Measurements from ENCODE around the gene MPP2. TPM values are rescaled to one million over a fixed set of nuclear protein-coding genes. Genes with fewer than 3 reads are reported as not detected.
A peak's percentile ranks its signal among the peaks of the same experiment; 100 is the strongest.

The MPP2 gene, protein sequence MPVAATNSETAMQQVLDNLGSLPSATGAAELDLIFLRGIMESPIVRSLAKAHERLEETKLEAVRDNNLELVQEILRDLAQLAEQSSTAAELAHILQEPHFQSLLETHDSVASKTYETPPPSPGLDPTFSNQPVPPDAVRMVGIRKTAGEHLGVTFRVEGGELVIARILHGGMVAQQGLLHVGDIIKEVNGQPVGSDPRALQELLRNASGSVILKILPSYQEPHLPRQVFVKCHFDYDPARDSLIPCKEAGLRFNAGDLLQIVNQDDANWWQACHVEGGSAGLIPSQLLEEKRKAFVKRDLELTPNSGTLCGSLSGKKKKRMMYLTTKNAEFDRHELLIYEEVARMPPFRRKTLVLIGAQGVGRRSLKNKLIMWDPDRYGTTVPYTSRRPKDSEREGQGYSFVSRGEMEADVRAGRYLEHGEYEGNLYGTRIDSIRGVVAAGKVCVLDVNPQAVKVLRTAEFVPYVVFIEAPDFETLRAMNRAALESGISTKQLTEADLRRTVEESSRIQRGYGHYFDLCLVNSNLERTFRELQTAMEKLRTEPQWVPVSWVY
- total RNA-seq (1.2 and 1.6 TPM in 2 replicates), polyA plus RNA-seq (1.2 and 1.4 TPM in 2 replicates), polyA minus RNA-seq (0.91 and 2.2 TPM in 2 replicates), Bru-seq, nascent RNA (percentile 17 among the genes with signal in this experiment), BruChase-seq, experiment 1, labeled RNA remaining after a 6-hour chase (percentile 17 among the genes with signal in this experiment), BruChase-seq, experiment 2, labeled RNA remaining after a 2-hour chase (percentile 12 among the genes with signal in this experiment)
- polyA plus RNA-seq (2011; cell fraction: cytosol; rRNA removed) = 1.1 and 1.3 TPM in 2 replicates
- 1.6 TPM in 2 replicates for polyA plus RNA-seq (2011; cell fraction: nucleus; rRNA removed)
- 1.1 and 2.6 TPM in 2 replicates for polyA plus RNA-seq (2012)
- polyA minus RNA-seq (2011; cell fraction: cytosol; rRNA and poly(A)+ RNA removed) = 7.9 TPM
- 0.29 and 1.0 TPM in 2 replicates for polyA minus RNA-seq (2011; cell fraction: nucleus; rRNA and poly(A)+ RNA removed)
- long read RNA-seq, full-length matches to known transcripts = 3 of 4 reads
- long read RNA-seq, partial matches to known transcripts = 0 of 4 reads
- long read RNA-seq, other reads (novel, unspliced or antisense) = 1 of 4 reads

DNA sequence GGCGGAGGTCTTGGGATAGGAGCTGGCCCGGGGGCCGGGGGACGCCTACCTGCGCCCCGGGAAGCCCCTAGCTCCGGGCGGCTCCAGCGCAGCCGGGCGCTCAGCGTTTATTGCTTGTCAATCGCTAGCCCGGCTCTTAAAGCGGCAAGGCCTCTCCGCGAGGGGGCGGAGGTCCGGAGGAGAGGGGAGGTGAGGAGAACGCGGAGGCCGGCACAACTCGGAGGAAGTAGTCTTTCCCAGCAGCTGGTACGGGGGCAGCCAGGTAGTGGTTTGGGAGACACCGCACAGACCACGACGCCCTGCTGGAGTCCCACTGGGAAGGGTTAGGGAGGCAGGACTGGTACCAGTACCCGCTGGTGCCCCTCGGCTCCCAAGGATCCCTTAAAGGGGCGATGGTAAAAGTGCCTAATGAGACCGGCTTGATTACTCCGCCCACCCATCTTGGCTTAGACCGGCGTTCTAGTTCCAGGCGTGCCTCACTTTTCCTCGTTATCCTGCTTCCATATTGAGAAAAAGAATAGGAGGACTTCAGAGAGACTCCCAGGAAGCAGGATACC is at the start of gene MPP2:
MPP2 (minus strand) TSS at position 112 of the 557 bp plus-strand sequence. CDS start 3,076 bp downstream, outside the sequence.
- Histone ChIP-seq H3K4me1 (ENCODE audit: control insufficient read depth, extremely low read depth, insufficient read depth, low read length) (peaks cover 3% of the 10 kb centered on the region), H3K36me3 (ENCODE audit: control insufficient read depth in 2 of 2, extremely low read depth in 1 of 2, insufficient read depth in 2 of 2, low read length in 2 of 2) (no peaks in the 10 kb centered on the region), H3K4me2 (ENCODE audit: insufficient read depth, low read length) (peak within 1 kb of the TSS; percentile 23), H3K79me2 (ENCODE audit: control insufficient read depth, insufficient read depth, low read length) (no peaks in the 10 kb centered on the region), H3K9ac (replicated peaks; ENCODE audit: extremely low read depth, insufficient read depth, low read length) (no peak within 1 kb of the TSS), H4K20me1 (replicated peaks; ENCODE audit: control insufficient read depth, extremely low read depth, insufficient read depth, low read length) (no peaks in the 10 kb centered on the region), H3K27me3 (ENCODE audit: control insufficient read depth in 2 of 2, insufficient read depth in 2 of 2, low read length in 2 of 2) (peaks cover 44 to 51% of the 10 kb centered on the region in 2 experiments), H3K27ac (ENCODE audit: insufficient read depth, low read depth, low read length) (no peak within 1 kb of the TSS), H2AFZ (ENCODE audit: low read depth, low read length) (peak within 1 kb of the TSS; percentile 11), H3K4me3 (replicated peaks in 1 of 3; ENCODE audit: insufficient read depth in 1 of 3, low read depth in 1 of 3, low read length in 3 of 3) (peak within 1 kb of the TSS in 1 of 3 experiments; percentile 26), H3K9me1 (replicated peaks; ENCODE audit: control insufficient read depth, extremely low read depth, insufficient read depth, low read length) (no peaks in the 10 kb centered on the region), H3K9me3 (replicated peaks; ENCODE audit: control insufficient read depth, insufficient read depth, low read length) (no peaks in the 10 kb centered on the region)
- CTCF ChIA-PET = interaction anchor here (0.8 to 3.3 kb wide), 4 partner anchors 7 to 37 kb away, joined by 3 to 37 read pairs (median 4); no protein-coding TSS in a partner anchor
- dilution Hi-C loops (cut with MboI; ENCODE audit: extremely low pct_ligation_motif_present, low sequenced_read_pairs) = no loop called here
- peak; percentile 31 for FAIRE-seq
- POLR2A ChIA-PET = no interaction called here
- DNase-seq (ENCODE audit: low read depth, low spot score) = peak; percentile 55
- BruUV-seq (replicated peaks) = no TSS peak
- intact Hi-C loops (cut with micrococcal nuclease) = no loop called here
- no peak for TF ChIP-seq GATA2 (IDR thresholded peaks at IDR 0.05; ENCODE audit: insufficient read depth, insufficient read length, low read depth, low read length)
- TF ChIP-seq MYC (IDR thresholded peaks at IDR 0.05; ENCODE audit: low read depth, low read length) = no peak
- TF ChIP-seq MAX (IDR thresholded peaks at IDR 0.05; ENCODE audit: insufficient read depth, insufficient read length) = no peak
- TF ChIP-seq, protein P1, sequence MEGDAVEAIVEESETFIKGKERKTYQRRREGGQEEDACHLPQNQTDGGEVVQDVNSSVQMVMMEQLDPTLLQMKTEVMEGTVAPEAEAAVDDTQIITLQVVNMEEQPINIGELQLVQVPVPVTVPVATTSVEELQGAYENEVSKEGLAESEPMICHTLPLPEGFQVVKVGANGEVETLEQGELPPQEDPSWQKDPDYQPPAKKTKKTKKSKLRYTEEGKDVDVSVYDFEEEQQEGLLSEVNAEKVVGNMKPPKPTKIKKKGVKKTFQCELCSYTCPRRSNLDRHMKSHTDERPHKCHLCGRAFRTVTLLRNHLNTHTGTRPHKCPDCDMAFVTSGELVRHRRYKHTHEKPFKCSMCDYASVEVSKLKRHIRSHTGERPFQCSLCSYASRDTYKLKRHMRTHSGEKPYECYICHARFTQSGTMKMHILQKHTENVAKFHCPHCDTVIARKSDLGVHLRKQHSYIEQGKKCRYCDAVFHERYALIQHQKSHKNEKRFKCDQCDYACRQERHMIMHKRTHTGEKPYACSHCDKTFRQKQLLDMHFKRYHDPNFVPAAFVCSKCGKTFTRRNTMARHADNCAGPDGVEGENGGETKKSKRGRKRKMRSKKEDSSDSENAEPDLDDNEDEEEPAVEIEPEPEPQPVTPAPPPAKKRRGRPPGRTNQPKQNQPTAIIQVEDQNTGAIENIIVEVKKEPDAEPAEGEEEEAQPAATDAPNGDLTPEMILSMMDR (IDR thresholded peaks at IDR 0.05; ENCODE audit: extremely low read depth in 1 of 2, insufficient read depth in 1 of 2, low read depth in 1 of 2, low read length in 2 of 2) = peak in 1 of 2 donors; percentile 23
- TF ChIP-seq FOS (IDR thresholded peaks at IDR 0.05; ENCODE audit: borderline replicate concordance, insufficient read depth, low read length) = no peak
- TF ChIP-seq EZH2 (IDR thresholded peaks at IDR 0.05; ENCODE audit: borderline replicate concordance, low read depth, low read length, severe bottlenecking) = peak; percentile 75
- no peak for TF ChIP-seq JUN (IDR thresholded peaks at IDR 0.05; ENCODE audit: borderline replicate concordance, insufficient read depth, insufficient read length, low read depth)
